ENCODE results near the gene EPHB2.

EPHB2 gene

DNA sequence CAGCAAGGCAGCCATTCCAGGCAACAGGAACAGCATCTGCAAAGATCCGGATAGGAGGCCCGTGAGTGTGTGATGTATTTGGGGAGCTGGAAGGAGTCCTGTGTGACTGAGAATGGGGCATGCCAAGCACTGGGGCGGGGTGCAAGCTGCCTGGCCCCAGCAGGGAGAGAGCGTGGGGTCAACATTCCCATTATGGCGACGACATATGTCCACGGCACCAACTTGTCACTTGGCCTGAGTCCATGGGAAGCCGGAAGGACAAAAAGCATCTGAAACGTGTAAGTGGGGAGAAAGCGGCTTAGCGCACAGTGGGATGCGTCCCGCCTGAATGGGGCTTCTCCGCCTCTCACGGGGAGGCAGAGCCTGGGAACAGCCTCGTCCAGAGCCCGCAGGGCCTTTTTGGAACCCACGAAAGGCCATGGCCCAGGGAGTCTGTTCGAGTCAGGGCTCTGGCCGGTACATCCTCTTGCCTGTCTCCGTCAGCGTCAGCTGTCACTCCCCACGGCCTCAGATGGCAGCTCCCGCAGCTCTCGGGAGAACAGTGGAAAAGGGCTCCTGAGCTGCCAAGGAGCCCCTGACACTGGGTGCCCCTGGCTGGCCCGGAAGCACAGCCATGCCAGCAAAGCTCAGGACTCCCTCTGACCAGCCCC, 12.4 kb downstream of the EPHB2 start:
- DNase-seq, result no peak

DNA sequence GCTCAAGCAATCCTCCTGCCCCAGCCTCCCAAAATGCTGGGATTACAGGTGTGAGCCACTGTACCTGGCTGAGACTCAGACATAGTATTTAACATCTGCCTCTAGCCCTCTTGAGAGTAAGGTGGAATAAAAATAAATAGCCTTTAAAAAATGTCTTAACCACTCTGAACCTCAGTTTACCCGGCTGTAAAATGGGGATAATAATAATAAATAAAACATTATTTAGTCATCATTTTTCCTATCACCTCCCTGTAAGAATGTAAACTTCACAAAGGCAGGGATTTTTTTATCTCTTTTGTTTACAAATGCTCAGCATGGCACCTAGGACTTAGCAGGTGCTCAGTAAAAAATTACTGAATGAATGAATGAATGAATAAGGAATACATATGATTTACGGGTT, 17.2 kb downstream of the EPHB2 start:
- no peak for DNase-seq

DNA sequence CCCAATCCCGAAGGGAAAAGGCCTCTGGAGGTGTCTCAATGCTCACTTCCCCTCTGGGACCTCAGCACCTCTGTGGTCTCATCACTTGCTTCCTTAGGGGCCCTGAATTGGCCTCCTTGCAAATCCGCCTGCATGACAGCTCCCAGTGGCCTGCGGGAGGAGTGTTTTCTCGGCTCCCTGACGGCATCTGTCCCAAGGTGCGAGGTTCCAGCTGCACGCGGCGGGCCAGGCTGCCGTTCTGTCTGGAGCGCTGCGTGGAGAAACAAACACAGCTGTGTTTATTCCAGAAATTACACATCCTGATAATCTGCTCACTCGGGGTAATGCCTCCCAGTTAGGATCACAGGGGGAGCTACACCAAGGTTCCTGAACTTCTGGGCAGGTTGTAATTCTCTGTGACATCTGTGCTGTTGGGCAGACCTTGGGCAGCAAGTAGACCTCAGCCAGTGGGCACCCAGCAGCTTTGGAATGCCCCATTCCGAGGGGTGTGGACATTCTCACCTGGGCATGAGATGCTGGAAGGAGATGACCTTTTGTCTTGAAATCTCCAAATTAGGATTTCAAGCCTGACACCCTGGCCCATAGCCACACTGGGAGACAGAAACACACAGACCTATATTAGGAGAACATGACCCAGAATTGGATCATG, 18.2 kb downstream of the EPHB2 start:
- DNase-seq, result no peak

DNA sequence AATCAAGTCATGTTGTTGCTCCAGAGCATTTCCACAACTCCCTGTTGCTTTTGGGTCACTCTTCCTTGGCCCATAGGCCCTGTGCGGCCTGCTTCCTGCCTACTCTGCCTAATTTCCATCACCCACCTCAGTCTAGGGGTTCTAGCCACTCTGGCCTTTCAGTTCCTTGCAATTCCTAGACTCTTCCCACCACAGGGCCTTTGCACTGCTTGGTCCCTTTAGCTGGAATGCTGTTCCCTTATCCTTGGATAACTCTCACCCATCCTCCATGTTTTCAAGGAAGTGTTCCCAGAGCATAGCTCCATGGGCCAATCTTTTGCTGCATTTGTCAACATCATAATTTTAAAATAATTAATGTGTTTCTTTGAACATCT, 18.7 kb downstream of the EPHB2 start:
- no peak for DNase-seq

DNA sequence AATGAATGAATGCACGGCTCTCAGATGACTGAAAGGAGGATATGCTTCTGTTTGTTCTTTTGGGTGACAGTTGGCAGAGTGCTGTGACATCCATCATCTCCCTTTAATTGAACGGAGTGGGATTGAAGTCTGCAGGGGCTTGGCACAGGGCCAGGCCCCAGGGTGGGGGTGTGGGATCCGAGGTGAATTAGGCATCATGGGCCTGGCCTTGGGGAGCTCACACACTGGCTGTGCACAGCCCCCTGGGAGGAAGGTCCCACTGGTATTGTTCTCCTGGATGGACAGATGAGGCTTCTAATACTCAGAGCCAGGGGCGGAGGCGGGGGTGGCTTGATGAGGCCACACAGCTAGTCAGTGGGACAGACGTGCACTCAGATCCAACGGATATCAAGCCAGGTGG, 19.3 kb downstream of the EPHB2 start:
- no peak for DNase-seq

DNA sequence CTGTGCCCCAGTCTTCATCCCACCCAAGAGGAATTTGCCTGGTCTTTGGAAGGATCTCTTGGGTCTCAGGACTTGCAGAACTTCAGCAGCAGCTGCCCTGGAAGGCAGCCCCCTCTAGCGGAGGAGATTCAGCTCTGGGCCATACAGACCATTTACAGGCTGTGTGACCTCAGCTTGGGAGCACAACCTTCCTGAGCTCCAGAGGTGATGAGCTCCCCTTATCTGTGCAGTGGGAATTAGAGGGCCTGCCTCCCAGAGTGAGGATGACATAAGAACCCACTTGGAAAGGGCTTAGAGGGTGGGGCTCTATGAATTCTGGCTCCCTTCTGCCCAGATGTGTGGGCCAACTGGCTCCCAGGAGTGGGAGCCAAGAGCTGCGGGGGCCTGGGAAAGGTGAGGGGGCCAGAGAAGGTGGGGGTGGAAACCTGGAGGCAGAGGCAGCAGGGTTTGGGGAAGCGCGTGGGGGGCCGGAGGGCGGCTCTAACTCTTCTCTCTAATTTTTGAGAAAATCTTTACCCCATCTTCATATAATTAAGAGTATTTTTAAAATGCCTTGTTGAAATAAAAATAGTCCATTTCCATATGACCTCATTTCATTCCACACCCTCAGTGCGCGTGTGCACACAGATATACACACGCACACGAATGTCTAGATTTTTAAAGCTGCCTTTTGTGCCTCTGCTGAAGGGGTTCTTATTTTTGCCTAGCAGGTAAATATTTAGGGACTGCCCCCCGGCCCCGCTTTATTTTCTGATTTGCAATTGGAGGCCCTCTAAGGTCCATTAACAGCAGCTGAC, 21.5 kb downstream of the EPHB2 start:
- DNase-seq, result no peak

DNA sequence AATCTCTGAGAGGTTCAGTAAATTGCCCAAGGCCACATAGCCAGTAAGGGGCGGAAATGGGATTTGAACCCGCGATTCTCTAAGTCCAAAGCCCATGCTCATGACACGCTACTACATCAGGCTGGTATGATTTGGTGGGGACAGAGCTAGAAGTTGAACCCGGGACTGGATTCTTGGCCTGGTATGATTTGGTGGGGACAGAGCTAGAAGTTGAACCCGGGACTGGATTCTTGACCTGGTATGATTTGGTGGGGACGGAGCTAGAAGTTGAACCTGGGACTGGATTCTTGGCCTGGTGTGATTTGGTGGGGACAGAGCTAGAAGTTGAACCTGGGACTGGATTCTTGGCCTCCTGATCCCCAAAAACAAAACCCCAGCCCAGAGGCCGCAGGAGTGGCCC, 23.0 kb downstream of the EPHB2 start:
- no peak for DNase-seq

DNA sequence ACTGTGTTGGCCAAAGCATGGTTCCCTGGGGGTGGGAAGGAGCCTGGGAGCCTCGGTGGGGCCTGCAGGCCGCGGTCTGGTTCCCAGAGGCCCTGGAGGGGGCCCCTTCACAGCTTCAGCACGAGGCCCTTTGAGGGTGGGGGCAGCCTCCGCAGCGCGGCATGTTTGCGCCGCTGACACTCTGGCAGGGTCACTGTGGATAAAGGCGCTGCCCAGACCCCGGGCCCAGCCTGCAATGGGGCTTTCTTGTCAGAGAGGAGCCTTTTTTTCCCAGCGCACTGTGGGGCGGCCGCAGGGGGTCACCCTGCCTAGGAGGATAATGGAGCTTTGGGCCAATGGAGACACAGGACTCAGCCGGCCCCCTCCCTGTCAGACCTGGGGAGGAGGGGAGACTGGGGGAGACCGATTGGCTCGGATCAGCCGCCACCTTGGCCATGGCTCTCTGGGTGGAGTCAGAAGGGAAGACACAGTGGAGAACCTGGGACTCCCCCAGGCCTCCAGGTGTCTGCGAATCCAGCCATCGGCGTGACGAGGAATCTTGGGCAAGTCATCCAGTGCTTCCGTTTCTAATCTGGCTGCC, 26.0 kb downstream of the EPHB2 start:
- DNase-seq, result no peak

DNA sequence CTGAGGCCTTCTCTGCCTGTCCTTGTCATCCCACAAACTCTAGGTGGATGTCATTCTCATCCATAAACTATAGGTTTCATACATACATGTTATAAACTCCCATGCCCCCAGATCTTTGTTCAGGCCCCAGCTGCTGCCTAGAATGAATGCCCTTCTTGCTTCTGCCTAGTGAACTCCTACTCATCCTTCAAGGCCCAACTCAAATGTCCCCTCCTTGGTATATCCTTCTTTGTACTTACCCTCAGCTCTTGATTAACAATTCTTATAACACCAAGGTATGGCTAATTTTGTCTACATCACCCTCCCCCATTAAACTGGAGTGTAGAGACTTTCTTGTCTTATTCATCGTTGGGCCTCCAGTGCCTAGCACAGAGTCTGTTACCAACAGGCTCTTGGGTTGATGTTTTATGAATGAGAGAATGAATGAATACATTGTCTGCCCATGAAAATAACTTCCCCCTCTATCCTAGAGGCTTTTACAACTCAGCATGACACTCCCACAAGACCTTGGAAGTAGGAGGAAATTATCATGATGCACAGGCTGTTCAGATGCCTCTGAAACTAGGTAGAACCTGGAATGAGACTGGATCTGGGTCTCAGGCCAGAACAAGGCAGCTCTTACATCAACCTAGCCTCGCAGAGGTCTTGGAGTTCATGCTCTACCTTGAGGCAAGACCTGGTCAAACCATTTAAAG, 26.9 kb downstream of the EPHB2 start:
- no peak for DNase-seq

DNA sequence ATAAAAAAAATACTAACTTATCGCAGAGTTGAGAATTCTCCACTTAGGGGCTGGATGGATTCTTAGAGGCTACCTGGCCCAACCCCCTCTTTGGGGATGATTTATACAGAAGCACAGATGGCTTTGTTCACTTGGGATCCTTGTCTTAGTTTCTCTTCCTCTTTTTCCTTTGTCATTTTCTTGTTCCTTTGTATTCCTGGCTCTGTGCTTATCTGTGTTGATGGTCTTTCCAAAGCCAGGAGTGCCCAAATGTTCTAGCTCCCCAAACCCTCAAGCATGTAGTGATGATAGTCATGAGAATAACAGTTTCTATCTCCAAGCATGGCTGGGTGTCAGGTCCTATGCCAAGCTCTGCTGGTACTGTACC, 27.4 kb downstream of the EPHB2 start:
- no peak for DNase-seq

DNA sequence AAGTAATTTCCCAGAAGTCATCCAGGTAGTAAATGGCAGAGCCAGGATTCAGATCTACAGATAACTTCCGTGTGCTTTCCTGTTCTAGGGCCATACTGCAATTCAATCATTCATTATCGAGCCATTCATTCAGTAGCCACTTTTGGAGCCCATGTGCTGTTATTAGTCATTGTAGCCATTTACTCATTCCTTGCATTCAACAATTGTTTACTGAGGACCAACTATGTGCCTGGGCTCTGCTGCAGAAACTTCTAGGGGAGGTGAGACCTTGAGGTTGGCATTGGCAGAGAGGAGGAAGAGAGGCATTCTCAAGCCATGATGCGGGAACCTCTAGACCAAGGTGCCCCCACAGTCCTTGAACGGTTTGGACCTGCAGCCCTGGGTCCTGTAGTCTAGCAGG, 27.9 kb downstream of the EPHB2 start:
- no peak for DNase-seq

DNA sequence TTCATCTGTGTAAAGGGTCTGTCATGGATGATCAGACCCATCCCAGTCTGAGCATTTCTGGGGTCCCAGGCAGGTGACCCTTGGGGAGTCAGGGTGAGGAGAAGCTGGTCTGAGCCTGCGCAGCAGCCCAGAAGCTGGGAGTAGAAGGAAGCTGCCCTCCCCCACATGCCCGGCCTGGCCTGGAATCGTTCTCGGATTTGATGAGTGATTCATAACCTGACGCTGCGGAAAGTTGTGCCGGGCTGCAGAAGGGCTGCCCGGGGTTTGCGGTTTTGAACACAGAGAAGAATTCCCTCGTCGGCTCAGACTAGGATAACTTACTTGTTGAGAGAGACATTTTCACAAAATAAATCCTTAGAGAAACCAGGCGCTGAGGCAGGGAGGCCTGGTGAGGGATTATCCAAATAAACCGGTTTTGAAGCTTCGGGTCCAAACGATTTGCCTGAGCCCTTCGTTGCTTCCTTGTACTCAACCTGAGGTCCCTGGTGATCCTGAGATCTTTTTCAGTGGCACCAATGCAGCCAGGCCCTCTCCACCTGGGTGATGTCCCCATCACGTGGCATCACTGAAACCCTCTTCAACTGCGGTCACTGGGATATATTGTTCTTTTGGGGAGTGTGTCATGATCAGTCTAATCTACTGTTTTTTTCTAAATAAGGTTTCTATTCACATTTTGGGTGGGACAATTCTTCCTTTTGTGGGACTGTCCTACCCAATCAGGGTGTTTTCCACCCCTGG, 29.2 kb downstream of the EPHB2 start:
- DNase-seq, result no peak

DNA sequence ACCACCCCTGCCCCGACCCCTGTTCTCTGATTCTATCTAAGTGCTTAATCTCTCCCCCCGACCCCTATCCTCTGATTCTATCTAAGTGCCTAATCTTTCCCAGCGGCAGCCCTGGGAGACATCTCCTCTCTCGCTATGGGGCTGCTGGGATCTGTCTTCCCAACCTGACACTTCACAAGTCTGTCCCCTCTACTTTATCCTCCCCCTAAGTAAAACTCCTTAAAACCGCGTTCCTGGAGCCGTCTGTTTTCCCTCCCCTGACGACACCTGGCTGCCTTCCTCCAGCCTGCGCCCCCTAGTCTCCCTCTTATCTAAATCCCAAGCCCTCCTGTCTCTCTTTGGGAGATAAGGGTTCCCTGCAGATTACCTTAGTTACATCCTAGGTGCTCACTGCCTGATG, 30.5 kb downstream of the EPHB2 start:
- no peak for DNase-seq

DNA sequence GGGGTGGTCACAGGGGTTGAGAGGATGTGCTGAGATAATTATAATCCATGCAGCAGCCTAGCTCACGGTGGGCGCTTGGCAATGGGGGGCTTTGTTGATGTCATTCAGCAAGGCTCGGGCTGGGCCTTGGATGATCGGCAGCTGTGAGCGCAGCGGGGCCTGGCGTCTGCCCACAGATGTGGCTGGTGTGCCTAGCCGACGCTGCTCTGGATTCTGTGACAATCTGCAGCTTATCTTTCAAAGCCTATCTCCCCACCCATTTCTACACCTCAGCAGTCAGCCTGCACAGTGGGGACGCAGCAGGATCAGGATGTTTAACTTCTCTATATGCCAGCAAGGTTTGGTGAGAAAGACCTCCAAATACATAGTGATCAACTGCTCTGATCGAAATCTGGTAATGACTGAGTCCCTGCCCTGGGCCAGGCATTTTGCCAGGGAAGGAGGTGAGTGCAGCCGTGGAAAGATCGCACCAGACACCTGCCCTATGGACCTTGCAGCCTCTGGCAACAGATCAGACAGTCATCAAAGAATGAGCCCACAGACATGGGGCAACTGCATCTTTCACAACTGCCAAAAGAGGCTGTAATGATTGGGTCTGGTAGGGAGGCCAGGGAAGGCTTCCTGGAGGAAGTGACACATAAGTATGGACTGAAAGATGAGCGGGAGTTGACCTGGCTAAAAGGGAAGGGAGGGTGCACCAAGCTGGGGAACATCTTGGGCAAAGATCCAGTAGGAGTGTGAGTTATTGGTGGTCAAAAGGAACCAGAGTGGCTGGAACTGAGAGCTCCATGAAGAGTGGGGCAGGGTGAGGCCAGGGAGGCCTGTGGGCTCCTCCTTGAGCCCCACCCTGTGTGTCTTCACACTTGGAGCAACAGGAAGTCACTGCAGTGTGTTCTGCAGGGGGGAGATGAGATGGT, 35.3 kb downstream of the EPHB2 start:
- no peak for DNase-seq

DNA sequence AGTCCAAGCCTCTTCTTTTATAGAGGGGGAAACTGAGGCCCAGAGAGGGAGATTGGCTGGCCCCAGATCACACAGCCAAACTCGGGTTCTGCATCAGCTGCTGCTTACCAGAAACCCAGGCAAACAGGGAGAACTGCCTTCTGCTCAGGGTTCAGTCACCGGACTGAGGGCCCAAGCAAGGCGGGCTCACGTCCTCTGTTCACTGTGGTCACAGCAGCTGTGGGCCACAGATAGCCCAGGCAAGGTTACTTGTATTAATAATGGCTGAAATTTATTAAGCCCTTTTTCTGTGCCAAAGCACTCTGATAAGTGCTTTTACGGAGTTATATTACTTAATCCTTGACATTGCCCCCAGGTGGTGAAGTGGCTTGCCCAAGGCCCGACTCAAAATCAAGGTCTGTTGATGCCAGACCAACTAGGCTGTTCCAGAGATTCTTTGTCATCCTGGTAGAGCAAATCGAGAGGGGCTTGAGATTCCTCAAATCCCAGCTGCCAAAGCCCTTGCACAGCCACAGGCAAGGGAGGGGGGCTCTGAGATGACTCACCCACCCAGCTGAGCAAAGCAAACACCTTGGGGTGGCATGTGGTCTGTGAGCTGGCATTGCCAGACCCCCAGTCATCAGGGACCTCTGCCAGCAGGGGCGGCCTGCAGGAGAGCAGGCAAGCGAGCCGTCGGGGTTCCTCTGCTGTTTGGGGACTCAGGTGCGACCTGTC, 36.5 kb downstream of the EPHB2 start:
- no peak for DNase-seq

DNA sequence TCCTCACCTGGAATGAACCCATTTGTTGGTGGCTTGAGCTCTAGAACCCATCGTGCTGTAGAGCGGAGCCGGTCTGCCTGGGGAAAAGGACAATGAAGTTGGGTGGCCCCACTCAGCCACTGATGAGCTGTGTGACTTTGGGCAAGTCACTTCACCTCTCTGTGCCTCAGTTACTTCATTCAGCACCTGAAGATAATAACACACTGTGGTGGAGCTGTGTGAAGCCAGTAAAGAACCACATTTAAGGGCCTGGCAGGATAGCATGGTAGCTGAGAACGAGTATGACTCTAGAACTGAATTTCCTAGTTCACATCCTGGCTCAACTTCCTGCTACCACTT, 37.1 kb downstream of the EPHB2 start:
- DNase-seq, result no peak

DNA sequence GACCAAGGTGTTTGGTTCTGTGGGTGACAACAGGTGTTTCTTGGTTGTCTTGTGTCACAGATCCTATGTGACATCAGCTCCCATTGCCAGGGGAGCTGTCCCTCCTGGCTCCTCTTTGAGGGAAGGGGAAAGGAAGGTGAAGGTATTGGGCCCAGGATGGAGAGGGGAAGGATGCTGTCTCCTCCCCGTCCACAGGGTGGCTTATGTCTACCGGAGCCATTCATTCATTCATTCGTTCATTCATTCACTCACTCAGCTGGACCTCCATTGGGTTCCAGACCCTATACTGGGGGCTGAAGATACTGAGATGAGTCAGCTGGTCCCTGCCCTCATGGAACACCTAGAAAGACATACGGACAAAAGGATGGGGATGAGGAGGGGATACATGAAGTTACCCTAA, 38.9 kb downstream of the EPHB2 start:
- DNase-seq, result no peak

DNA sequence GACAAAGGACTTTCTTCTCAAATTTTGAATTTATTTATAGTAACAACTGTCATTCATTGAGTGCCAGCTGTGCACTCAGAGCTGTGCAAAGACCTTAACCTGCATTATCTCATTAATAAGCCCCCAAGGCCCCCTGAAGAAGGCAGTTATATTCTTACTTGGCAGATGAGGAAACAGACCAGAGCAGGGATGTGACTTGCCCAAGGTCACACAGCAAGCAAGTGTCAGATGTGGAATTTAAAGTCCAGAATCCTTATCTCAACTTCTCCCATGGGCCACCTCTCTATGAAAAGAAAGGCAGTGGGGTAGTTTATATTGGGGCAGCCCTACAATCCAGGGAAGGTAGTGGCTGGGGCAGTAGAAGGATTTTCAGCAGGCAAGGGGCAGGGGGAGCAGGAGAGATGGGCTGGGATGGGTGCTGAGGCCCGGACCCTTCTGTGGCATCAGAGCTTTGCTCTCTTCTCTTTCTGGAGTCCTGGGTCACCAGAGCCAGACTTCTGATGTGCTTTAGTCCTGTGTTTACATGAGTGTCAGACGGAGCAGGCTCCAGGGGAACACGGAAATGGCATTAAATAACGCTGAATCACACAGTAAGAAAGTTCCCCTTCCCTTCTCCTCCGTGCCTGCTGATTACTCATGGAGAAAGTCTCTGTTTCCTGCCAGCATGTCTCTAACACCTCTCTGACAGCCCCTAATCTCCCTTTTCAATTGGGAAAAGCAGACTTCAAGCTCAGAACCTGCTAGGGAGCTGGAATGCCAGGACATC, 39.5 kb downstream of the EPHB2 start:
- DNase-seq, result no peak

DNA sequence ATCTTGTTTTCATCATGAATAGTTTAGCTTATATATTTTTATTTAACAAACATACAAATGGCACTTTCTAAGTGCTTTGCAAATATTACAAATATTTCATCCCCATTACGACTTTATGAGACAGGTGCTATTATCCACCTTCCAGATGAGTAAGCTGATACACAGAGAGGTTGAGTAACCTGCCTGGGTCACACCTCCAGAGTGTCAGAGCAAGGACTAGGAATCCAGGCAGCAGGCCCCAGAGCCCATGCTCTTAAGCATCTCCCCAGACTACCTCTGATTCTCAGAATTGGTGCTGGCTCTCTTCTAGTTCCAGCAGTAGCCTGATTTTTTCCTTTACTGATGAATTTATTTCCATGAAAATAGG, 40.0 kb downstream of the EPHB2 start:
- no peak for DNase-seq

DNA sequence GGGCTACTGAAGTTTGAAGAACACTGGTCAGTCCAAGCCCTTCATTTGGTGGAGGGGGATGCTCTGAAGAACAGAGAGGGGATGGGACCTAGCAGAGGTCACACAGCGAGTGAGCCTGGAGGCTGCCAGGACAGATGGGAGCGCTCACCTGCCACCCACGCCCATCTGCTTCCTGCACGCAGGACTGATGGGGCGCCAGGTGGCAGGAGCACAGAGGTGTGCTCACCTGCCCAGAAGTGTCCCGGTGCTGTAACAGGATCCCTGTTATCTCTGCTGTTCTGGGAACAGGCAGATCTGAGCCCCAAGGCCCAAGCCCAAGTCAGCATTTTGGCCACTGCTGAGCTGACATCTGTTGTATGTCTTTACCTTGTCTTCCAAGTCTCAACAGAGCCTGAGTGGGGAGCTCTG, 40.5 kb downstream of the EPHB2 start:
- DNase-seq, result no peak
